C4-2B (cell line): Measurements from ENCODE around the gene DPP6.

Experiments used
- CTCF ChIP-seq: fragments of 450-650 bp; conservative IDR thresholded peaks from 2 replicates; pipeline ENCODE4 v1.5.1; 2017; ENCODE audit warnings: mild to moderate bottlenecking
- ZFX ChIP-seq: fragments of 450-650 bp; IDR thresholded peaks from 2 replicates; pipeline ENCODE4 v1.6.1; 2017

- TF ChIP-seq CTCF (no peak), ZFX (no peak)
Measured at GRCh38 chr7:154750353-154750801, 698.2 kb downstream of the DPP6 start.
